ENCODE measurements around the gene MROH8.

The MROH8 gene

GRCh38 chr20:37178839-37179682 lies at the start of gene MROH8, which contains the start of gene RPN2:
TSS of gene MROH8 (minus strand) at chr20:37179548.
TSS of gene RPN2 (plus strand) at chr20:37179330. CDS start at chr20:37179357, 27 bp downstream.
- DNase-seq (ENCODE audit: low read depth, low spot score): peak; percentile 100

GRCh38 chr20:37228656-37229055 lies 49.3 kb upstream of the MROH8 start:
- no peak for DNase-seq (ENCODE audit: low read depth, low spot score)

GRCh38 chr20:37228082-37228481 lies 48.7 kb upstream of the MROH8 start:
- DNase-seq (ENCODE audit: low read depth, low spot score): no peak

- DNase-seq (ENCODE audit: low read depth, low spot score): no peak
These were observed 47.5 kb upstream of the MROH8 start for GRCh38 chr20:37226889-37227288.

- DNase-seq (ENCODE audit: low read depth, low spot score): no peak
These were observed 45.8 kb upstream of the MROH8 start for GRCh38 chr20:37225146-37225545.

GRCh38 chr20:37223053-37223452 lies 43.7 kb upstream of the MROH8 start:
- no peak for DNase-seq (ENCODE audit: low read depth, low spot score)

GRCh38 chr20:37222086-37222485 lies 42.7 kb upstream of the MROH8 start:
- no peak for DNase-seq (ENCODE audit: low read depth, low spot score)

- no peak for DNase-seq (ENCODE audit: low read depth, low spot score)
These were observed 41.4 kb upstream of the MROH8 start for GRCh38 chr20:37220731-37221130.

GRCh38 chr20:37219751-37220668 lies 40.7 kb upstream of the MROH8 start:
- DNase-seq (ENCODE audit: low read depth, low spot score): no peak

GRCh38 chr20:37218976-37219375 lies 39.6 kb upstream of the MROH8 start:
- DNase-seq (ENCODE audit: low read depth, low spot score): no peak

GRCh38 chr20:37218441-37218840 lies 39.1 kb upstream of the MROH8 start:
- DNase-seq (ENCODE audit: low read depth, low spot score): no peak

- DNase-seq (ENCODE audit: low read depth, low spot score): no peak
These were observed 30.4 kb upstream of the MROH8 start for GRCh38 chr20:37209661-37210314.

GRCh38 chr20:37209193-37209592 lies 29.8 kb upstream of the MROH8 start:
- DNase-seq (ENCODE audit: low read depth, low spot score): no peak

GRCh38 chr20:37207171-37207570 lies 27.8 kb upstream of the MROH8 start:
- no peak for DNase-seq (ENCODE audit: low read depth, low spot score)

- DNase-seq (ENCODE audit: low read depth, low spot score): no peak
These were observed 26.4 kb upstream of the MROH8 start for GRCh38 chr20:37205794-37206193.

GRCh38 chr20:37205130-37205529 lies 25.8 kb upstream of the MROH8 start:
- DNase-seq (ENCODE audit: low read depth, low spot score): no peak

GRCh38 chr20:37204056-37204455 lies 24.7 kb upstream of the MROH8 start:
- no peak for DNase-seq (ENCODE audit: low read depth, low spot score)

- DNase-seq (ENCODE audit: low read depth, low spot score): peak; percentile 60
These were observed 23.1 kb upstream of the MROH8 start for GRCh38 chr20:37202267-37202943.

- DNase-seq (ENCODE audit: low read depth, low spot score): no peak
These were observed 22.4 kb upstream of the MROH8 start for GRCh38 chr20:37201827-37202162.

- no peak for DNase-seq (ENCODE audit: low read depth, low spot score)
These were observed 21.8 kb upstream of the MROH8 start for GRCh38 chr20:37200926-37201826.
